ENCODE measurements around the gene KLHL8. TPM values are rescaled to one million over a fixed set of nuclear protein-coding genes. Genes with fewer than 3 reads are reported as not detected.

Gene KLHL8
- total RNA-seq, 1 experiment from 2014 or later, result 7.5 TPM

- peaks cover 35 to 78% (median 58%) of the 10 kb centered on the region in 3 experiments; a peak in 6 of 7 replicates for H3K36me3 Mint-ChIP-seq (ENCODE audit: insufficient read depth in 1 of 3, low read depth in 3 of 3)
Observed at GRCh38 chr4:87128006-87128705, 92.3 kb downstream of the KLHL8 start.

More at GRCh38 chr4:87128006-87128705, 92.3 kb downstream of the KLHL8 start:
- Histone ChIP-seq H3K23ac (ENCODE audit: insufficient read length, low read depth, low read length) (no peak overlapping the region), H2AFZ (ENCODE audit: low read length) (no peak overlapping the region), H3K9ac (ENCODE audit: extremely low read depth, insufficient read length, low read length) (no peak overlapping the region), H2BK120ac (ENCODE audit: low read depth, low read length, poor library complexity, severe bottlenecking) (no peak overlapping the region), H3K14ac (ENCODE audit: insufficient read depth, low read length) (no peak overlapping the region), H3K4ac (ENCODE audit: low read depth, low read length) (no peak overlapping the region), H3K4me1 (ENCODE audit: insufficient read depth, low read length) (no peaks in the 10 kb centered on the region), H3K27me3 (ENCODE audit: insufficient read depth, low read length) (no peaks in the 10 kb centered on the region), H3T11ph (ENCODE audit: low read length) (no peak overlapping the region), H2BK15ac (ENCODE audit: low read depth, low read length) (no peak overlapping the region), H3K9me3 (ENCODE audit: control insufficient read depth, low read depth, low read length) (no peaks in the 10 kb centered on the region), H4K20me1 (ENCODE audit: control insufficient read depth, insufficient read depth, insufficient read length) (no peaks in the 10 kb centered on the region), H2BK12ac (ENCODE audit: insufficient read length, low read depth, low read length) (no peak overlapping the region), H2BK5ac (ENCODE audit: insufficient read length, low read length) (no peak overlapping the region), H3K4me2 (ENCODE audit: insufficient read depth, insufficient read length, low read length) (no peak overlapping the region), H4K8ac (replicated peaks; ENCODE audit: insufficient read length, low read depth, low read length) (no peak overlapping the region), H3K79me1 (ENCODE audit: insufficient read depth, low read depth, low read length, poor library complexity, severe bottlenecking) (peaks cover 2% of the 10 kb centered on the region), H3K27ac (ENCODE audit: insufficient read length, low read depth, low read length) (no peak overlapping the region), H2AK5ac (ENCODE audit: insufficient read length, low read length) (no peak overlapping the region), H3K23me2 (ENCODE audit: insufficient read length, low read depth, low read length, poor library complexity, severe bottlenecking) (no peaks in the 10 kb centered on the region), H2BK20ac (ENCODE audit: low read depth, low read length, poor library complexity, severe bottlenecking) (no peak overlapping the region), H4K5ac (ENCODE audit: insufficient read length, low read depth, low read length) (no peak overlapping the region), H3K79me2 (ENCODE audit: insufficient read depth, low read length) (no peaks in the 10 kb centered on the region), H3K56ac (ENCODE audit: insufficient read length, low read depth, low read length) (no peak overlapping the region), H3K18ac (ENCODE audit: insufficient read length, low read depth, low read length) (no peak overlapping the region), H4K91ac (ENCODE audit: insufficient read length, low read depth, low read length) (no peak overlapping the region)
- TF ChIP-seq CTCF (conservative IDR thresholded peaks at IDR 0.05), result no peak
- Mint-ChIP-seq H3K4me3 (no peak overlapping the region), H3K27ac (peak overlapping the region in 1 of 3 experiments; percentile 31; a peak in 1 of 7 replicates), H3K4me1 (no peaks in the 10 kb centered on the region), H3K9me3 (no peaks in the 10 kb centered on the region), H3K27me3 (ENCODE audit: low read depth) (no peaks in the 10 kb centered on the region)
- WGBS (ENCODE audit: extremely low coverage, insufficient read length, low lambda C conversion rate), result no CpG with 5 or more reads among the region's 2 CpGs
- DNase-seq, result no peak
